OCI-LY7 (cell line): Measurements from ENCODE around the gene PIGA. TPM values are rescaled to one million over a fixed set of nuclear protein-coding genes. Genes with fewer than 3 reads are reported as not detected.
"Not testable (repeated sequence)": the region's sequence is repeated elsewhere in the genome, so short reads cannot be mapped to it uniquely, and the experiment has no call there.

Experiments
- BruUV-seq: library from RNA; stranded (reverse); fragments of 400-500 nt; replicated peaks from 2 replicates; lab custom pipeline; 2021; lab: Mats Ljungman, UMichigan
- CTCF ChIA-PET: fragments of 300-600 bp; sonication (Branson Sonifier 250); formaldehyde crosslinking; loops from one replicate; lab custom pipeline; 2022; ENCODE audit warnings: antibody characterized with exemption; ENCODE audit not compliant: unreplicated experiment; lab: Charles Lee
- POLR2A ChIA-PET: fragments of 300-600 bp; sonication (Branson Sonifier 250); formaldehyde crosslinking; loops from one replicate; lab custom pipeline; 2022; ENCODE audit warnings: antibody characterized with exemption; lab: Charles Lee
- DNase-seq: peaks from one replicate; pipeline ENCODE4 v3.0.0-alpha.2; 2015; ENCODE audit warnings: low spot score
- H2AFZ ChIP-seq: fragments of 200-600 bp; sonication (generic), shearing (Covaris generic); 2 replicates; pipeline ENCODE4 v1.6.1; 2014; ENCODE audit warnings: mild to moderate bottlenecking, antibody characterized with exemption, low read length, moderate library complexity
- H3K27ac ChIP-seq: fragments of 200-600 bp; sonication (generic); 2 replicates; pipeline ENCODE4 v1.5.1; 2014; ENCODE audit warnings: mixed run types, low read depth, mild to moderate bottlenecking, moderate library complexity, low read length, inconsistent platforms; ENCODE audit not compliant: poor library complexity, severe bottlenecking
- H3K36me3 ChIP-seq: fragments of 200-600 bp; sonication (generic); 2 replicates; pipeline ENCODE4 v1.6.1; 2014; ENCODE audit warnings: mild to moderate bottlenecking, antibody characterized with exemption, low read length, moderate library complexity, mixed read lengths; ENCODE audit not compliant: insufficient read depth
- H3K4me1 ChIP-seq: fragments of 200-600 bp; sonication (generic); 2 replicates; pipeline ENCODE4 v1.5.1; 2014; ENCODE audit warnings: mild to moderate bottlenecking, low read length; ENCODE audit not compliant: insufficient read depth, poor library complexity, severe bottlenecking
- H3K4me2 ChIP-seq: fragments of 200-600 bp; sonication (generic); 2 replicates; pipeline ENCODE4 v1.6.1; 2014; ENCODE audit warnings: mild to moderate bottlenecking, low read length
- H3K4me3 ChIP-seq: fragments of 200-600 bp; sonication (generic); 2 replicates; pipeline ENCODE4 v1.5.1; 2014; ENCODE audit warnings: mild to moderate bottlenecking, low read depth, low read length; ENCODE audit not compliant: poor library complexity, severe bottlenecking
- H3K79me2 ChIP-seq: fragments of 200-600 bp; sonication (generic); 2 replicates; pipeline ENCODE4 v1.6.1; 2016; ENCODE audit warnings: low read depth, mild to moderate bottlenecking, low read length, moderate library complexity, mixed read lengths; ENCODE audit not compliant: insufficient read depth
- H3K9me2 ChIP-seq: fragments of 200-600 bp; sonication (generic); 2 replicates; pipeline ENCODE4 v1.6.1; 2016; ENCODE audit warnings: mild to moderate bottlenecking, low read length, mixed read lengths; ENCODE audit not compliant: insufficient read depth
- H3K9me3 ChIP-seq: fragments of 200-600 bp; sonication (generic); 2 replicates; pipeline ENCODE4 v1.6.1; 2014; ENCODE audit warnings: mild to moderate bottlenecking, mixed run types, low read length, mixed read lengths
- H4K20me1 ChIP-seq: fragments of 200-600 bp; sonication (generic); 2 replicates; pipeline ENCODE4 v1.6.1; 2014; ENCODE audit warnings: mild to moderate bottlenecking, antibody characterized with exemption, low read length, moderate library complexity, mixed read lengths; ENCODE audit not compliant: insufficient read depth
- CTCF ChIP-seq: fragments of 200-600 bp; sonication (generic); conservative IDR thresholded peaks from 2 replicates; pipeline ENCODE4 v1.5.1; 2014; ENCODE audit warnings: mild to moderate bottlenecking, antibody characterized with exemption, low read length, moderate library complexity, mixed read lengths
- EZH2phosphoT487 ChIP-seq: fragments of 200-600 bp; sonication (generic); IDR thresholded peaks from 2 replicates; pipeline ENCODE4 v1.6.1; 2018; ENCODE audit warnings: low read depth, borderline replicate concordance, mild to moderate bottlenecking, mixed run types, antibody characterized with exemption, low read length, moderate library complexity, mixed read lengths
- intact Hi-C: fragments of 100-400 bp; cut with micrococcal nuclease; formaldehyde crosslinking; loops from one replicate; pipeline ENCODE4 v1.10.0; 2022; ENCODE audit not compliant: unreplicated experiment
- total RNA-seq, 2 experiments: library from RNA; depleted of rRNA in 1 of 2; stranded (reverse); fragments of >200 nt in 1 of 2; shearing (Covaris generic) in 1 of 2; gene quantifications; 2 replicates each; pipeline ENCODE4 v1.2.3, GENCODE V29; 2014 to 2022

Gene PIGA
- total RNA-seq, 2 experiments from 2014 or later, result 13.1 to 33.0 TPM

GRCh38 chrX:15274946-15275345 is 60.4 kb downstream of the PIGA start:
- no peaks in the 10 kb centered on the region for H3K9me2 ChIP-seq
- no peaks in the 10 kb centered on the region for H4K20me1 ChIP-seq
- no peak for DNase-seq
- H3K4me3 ChIP-seq, result no peak overlapping the region
- H3K27ac ChIP-seq, result no peak overlapping the region
- no peak overlapping the region for H3K4me2 ChIP-seq
- no peaks in the 10 kb centered on the region for H3K4me1 ChIP-seq
- CTCF ChIA-PET, result no interaction called here
- POLR2A ChIA-PET, result no interaction called here
- no peak overlapping the region for H2AFZ ChIP-seq
- no TSS peak for BruUV-seq
- no peaks in the 10 kb centered on the region for H3K9me3 ChIP-seq
- H3K79me2 ChIP-seq, result no peaks in the 10 kb centered on the region
- TF ChIP-seq CTCF (no peak), EZH2phosphoT487 (no peak)
- H3K36me3 ChIP-seq, result no peaks in the 10 kb centered on the region
- intact Hi-C loops, result no loop called here

GRCh38 chrX:15273275-15273674 is 62.0 kb downstream of the PIGA start:
- H3K27ac ChIP-seq, POLR2A ChIA-PET, H3K9me2 ChIP-seq, H2AFZ ChIP-seq, BruUV-seq, CTCF ChIA-PET, H3K36me3 ChIP-seq, DNase-seq, H3K4me1 ChIP-seq, H3K4me2 ChIP-seq, H3K79me2 ChIP-seq, H3K4me3 ChIP-seq, H4K20me1 ChIP-seq, intact Hi-C loops, H3K9me3 ChIP-seq: not testable (repeated sequence)

- TF ChIP-seq EZH2phosphoT487, result no peak
- no peak for TF ChIP-seq CTCF
- DNase-seq, result no peak
- H3K4me1 ChIP-seq, result no peaks in the 10 kb centered on the region
- no peaks in the 10 kb centered on the region for H3K36me3 ChIP-seq
- POLR2A ChIA-PET, result no interaction called here
- no peak overlapping the region for H3K27ac ChIP-seq
- no peaks in the 10 kb centered on the region for H3K9me3 ChIP-seq
- H3K9me2 ChIP-seq, result no peaks in the 10 kb centered on the region
- no TSS peak for BruUV-seq
- CTCF ChIA-PET, result no interaction called here
- no peaks in the 10 kb centered on the region for H4K20me1 ChIP-seq
- H2AFZ ChIP-seq, result no peak overlapping the region
- H3K4me2 ChIP-seq, result no peak overlapping the region
- H3K79me2 ChIP-seq, result no peaks in the 10 kb centered on the region
- no peak overlapping the region for H3K4me3 ChIP-seq
- intact Hi-C loops, result no loop called here
Observed at GRCh38 chrX:15271757-15272156, 63.6 kb downstream of the PIGA start.
